ENCODE measurements around the gene ARHGAP45.

DNA sequence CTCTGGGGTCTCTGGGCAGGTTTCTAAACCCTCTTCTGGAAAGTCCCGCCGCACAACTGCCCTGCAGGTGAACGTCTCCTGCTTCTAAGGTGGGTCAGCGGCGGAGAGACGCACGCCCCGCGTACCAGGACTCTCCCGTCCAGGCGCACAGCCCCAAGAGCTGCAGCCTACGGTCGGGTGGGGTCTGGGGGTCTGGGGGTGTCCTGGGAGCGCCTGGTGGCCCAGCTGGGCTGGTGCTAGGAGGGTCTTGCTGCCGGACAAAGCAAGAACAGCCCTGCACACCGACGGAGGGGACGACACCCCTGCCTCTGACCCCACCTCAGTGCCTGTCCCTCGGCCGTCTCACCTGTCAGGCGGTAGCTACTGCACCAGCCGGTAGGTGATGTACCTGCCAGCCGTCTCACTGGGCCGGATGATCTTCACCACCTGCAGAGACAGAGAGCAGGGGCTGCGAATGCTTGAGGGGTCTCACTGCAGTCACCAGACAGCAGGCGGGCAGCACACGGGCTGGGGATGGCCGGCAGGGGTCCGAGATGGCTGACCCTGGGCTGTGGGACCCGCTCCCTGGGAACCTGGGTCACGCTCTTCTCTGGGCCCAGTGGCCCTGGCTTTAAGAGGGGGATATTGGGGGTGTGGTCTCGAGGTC lies 22.3 kb downstream of the ARHGAP45 start:
- TF ChIP-seq, protein P1, sequence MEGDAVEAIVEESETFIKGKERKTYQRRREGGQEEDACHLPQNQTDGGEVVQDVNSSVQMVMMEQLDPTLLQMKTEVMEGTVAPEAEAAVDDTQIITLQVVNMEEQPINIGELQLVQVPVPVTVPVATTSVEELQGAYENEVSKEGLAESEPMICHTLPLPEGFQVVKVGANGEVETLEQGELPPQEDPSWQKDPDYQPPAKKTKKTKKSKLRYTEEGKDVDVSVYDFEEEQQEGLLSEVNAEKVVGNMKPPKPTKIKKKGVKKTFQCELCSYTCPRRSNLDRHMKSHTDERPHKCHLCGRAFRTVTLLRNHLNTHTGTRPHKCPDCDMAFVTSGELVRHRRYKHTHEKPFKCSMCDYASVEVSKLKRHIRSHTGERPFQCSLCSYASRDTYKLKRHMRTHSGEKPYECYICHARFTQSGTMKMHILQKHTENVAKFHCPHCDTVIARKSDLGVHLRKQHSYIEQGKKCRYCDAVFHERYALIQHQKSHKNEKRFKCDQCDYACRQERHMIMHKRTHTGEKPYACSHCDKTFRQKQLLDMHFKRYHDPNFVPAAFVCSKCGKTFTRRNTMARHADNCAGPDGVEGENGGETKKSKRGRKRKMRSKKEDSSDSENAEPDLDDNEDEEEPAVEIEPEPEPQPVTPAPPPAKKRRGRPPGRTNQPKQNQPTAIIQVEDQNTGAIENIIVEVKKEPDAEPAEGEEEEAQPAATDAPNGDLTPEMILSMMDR (IDR thresholded peaks at IDR 0.05) = no peak
- TF ChIP-seq POLR2A (IDR thresholded peaks at IDR 0.05) = no peak

Data from Peyer's patch (tissue), 4 donors.